A549 (cell line): ENCODE measurements around the gene SAGE1. TPM values are rescaled to one million over a fixed set of nuclear protein-coding genes. Genes with fewer than 3 reads are reported as not detected.

ENCODE experiments used
- ATAC-seq, 2 experiments: fragments of 200-7000 bp in 1 of 2; fragments of >200 bp in 1 of 2; cut with Nextera tagmentation in 1 of 2; cut with Tn5 transposase in 1 of 2; 3 replicates each; pipeline versions ENCODE4 v1.8.0 to v1.9.1; 2018 to 2020; ENCODE audit warnings: mild to moderate bottlenecking in 1 of 2, moderate library complexity in 1 of 2
- CTCF ChIA-PET: fragments of 300-600 bp; sonication (Branson Sonifier 250); formaldehyde crosslinking; extraction: SDS; loops from one replicate; lab custom pipeline; 2021; ENCODE audit warnings: antibody characterized with exemption, inconsistent platforms; lab: Yijun Ruan, JAX
- POLR2A ChIA-PET: fragments of 350-600 bp; formaldehyde crosslinking; extraction: SDS; loops from one replicate; lab custom pipeline; 2021; ENCODE audit warnings: antibody characterized with exemption, inconsistent platforms; lab: Yijun Ruan, JAX
- DNase-seq, 2 experiments: peaks; one replicate each; pipeline versions ENCODE4 v3.0.0 to v3.0.0-alpha.2; 2011 to 2016; ENCODE audit warnings: low read depth in 1 of 2, low spot score in 1 of 2
- FAIRE-seq: peaks from 2 replicates; lab custom pipeline; 2011; peaks lifted over from hg19 to GRCh38; lab: Jason Lieb, UNC
- H3K27ac ChIP-seq, 2 experiments: fragments of >200 bp; sonication (Bioruptor Twin); formaldehyde crosslinking; 3 replicates each; pipeline ENCODE4 v1.5.1; 2016 to 2017
- H3K4me1 ChIP-seq: fragments of >200 bp; sonication (Bioruptor Twin); formaldehyde crosslinking; 3 replicates; pipeline ENCODE4 v1.6.1; 2016
- H3K4me2 ChIP-seq: fragments of >200 bp; sonication (Bioruptor Twin); formaldehyde crosslinking; 3 replicates; pipeline ENCODE4 v1.6.1; 2016
- H3K4me3 ChIP-seq: fragments of >200 bp; sonication (Bioruptor Twin); formaldehyde crosslinking; 3 replicates; pipeline ENCODE4 v1.5.1; 2016
- H3K9me3 ChIP-seq: fragments of >200 bp; sonication (Bioruptor Twin); formaldehyde crosslinking; 3 replicates; pipeline ENCODE4 v1.6.1; 2016
- CBX8 ChIP-seq: fragments of 200-600 bp; sonication (generic); IDR thresholded peaks from 2 replicates; pipeline ENCODE4 v1.6.1; 2016
- EHF ChIP-seq: fragments of 250-450 bp; sonication (Bioruptor Pico); IDR thresholded peaks from 2 replicates; pipeline ENCODE4 v1.5.0; 2020; ENCODE audit warnings: mild to moderate bottlenecking
- EHMT2 ChIP-seq: fragments of 200-600 bp; sonication (generic); IDR thresholded peaks from 2 replicates; pipeline ENCODE4 v1.6.1; 2016; ENCODE audit warnings: antibody characterized with exemption, low read depth, mild to moderate bottlenecking, moderate library complexity
- ELK1 ChIP-seq: fragments of 150-350 bp; IDR thresholded peaks from 2 replicates; pipeline ENCODE4 v1.6.1; 2014; ENCODE audit warnings: low read depth, mild to moderate bottlenecking, low read length
- HDAC2 ChIP-seq: fragments of 200-600 bp; sonication (generic); IDR thresholded peaks from 2 replicates; pipeline ENCODE4 v1.6.1; 2016
- HES2 ChIP-seq: fragments of >200 bp; sonication (Bioruptor Twin); formaldehyde crosslinking; IDR thresholded peaks from 2 replicates; pipeline ENCODE4 v1.6.1; 2016
- HOXA7 ChIP-seq: fragments of 250-450 bp; sonication (Bioruptor Pico); IDR thresholded peaks from 2 replicates; pipeline ENCODE4 v1.5.0; 2020; ENCODE audit warnings: mild to moderate bottlenecking, moderate library complexity
- HOXB5 ChIP-seq: fragments of 250-450 bp; sonication (Bioruptor Pico); IDR thresholded peaks from 2 replicates; pipeline ENCODE4 v1.5.0; 2020; ENCODE audit warnings: mild to moderate bottlenecking, moderate library complexity
- JUN ChIP-seq, 2 experiments: fragments of >200 bp; sonication (Bioruptor Twin); formaldehyde crosslinking; IDR thresholded peaks; 2 replicates in 1 of 2; 3 replicates in 1 of 2; pipeline ENCODE4 v1.6.1; 2016 to 2017
- JUNB ChIP-seq: fragments of >200 bp; sonication (Bioruptor Twin); formaldehyde crosslinking; IDR thresholded peaks from 2 replicates; pipeline ENCODE4 v1.6.1; 2016
- KDM5A ChIP-seq: fragments of 200-600 bp; sonication (generic); IDR thresholded peaks from 2 replicates; pipeline ENCODE4 v1.6.1; 2016; ENCODE audit warnings: antibody characterized with exemption, mild to moderate bottlenecking
- MYC ChIP-seq: IDR thresholded peaks from 2 replicates; pipeline ENCODE4 v1.6.1; 2012; ENCODE audit warnings: mild to moderate bottlenecking, inconsistent platforms, low read length, improper control_type of control experiment, borderline replicate concordance
- POLR2A ChIP-seq: IDR thresholded peaks from 2 replicates; pipeline ENCODE4 v1.6.1; 2012; ENCODE audit warnings: mild to moderate bottlenecking, low read length
- RAD21 ChIP-seq, 2 experiments: fragments of >200 bp in 1 of 2; sonication (Bioruptor Twin) in 1 of 2; formaldehyde crosslinking in 1 of 2; IDR thresholded peaks in 1 of 2; conservative IDR thresholded peaks in 1 of 2; 2 replicates in 1 of 2; 3 replicates in 1 of 2; pipeline ENCODE4 v1.6.1; 2012 to 2018; ENCODE audit warnings: inconsistent platforms in 1 of 2
- RNF2 ChIP-seq: fragments of 200-600 bp; sonication (generic); IDR thresholded peaks from 2 replicates; pipeline ENCODE4 v1.6.1; 2016; ENCODE audit warnings: low read depth, mild to moderate bottlenecking, antibody characterized with exemption, moderate library complexity, borderline replicate concordance
- USF2 ChIP-seq: fragments of 450-650 bp; IDR thresholded peaks from 2 replicates; pipeline ENCODE4 v1.6.1; 2014; ENCODE audit warnings: antibody characterized with exemption
- ZFP36 ChIP-seq: fragments of 450-650 bp; IDR thresholded peaks from 2 replicates; pipeline ENCODE4 v1.6.1; 2014; ENCODE audit warnings: borderline replicate concordance; ENCODE audit not compliant: partially characterized antibody
- WGBS: methylation state at CpG from one replicate; pipeline ENCODE4 v1.1.6; 2017; ENCODE audit errors: missing lambda C conversion rate; 5-methylcytosine and 5-hydroxymethylcytosine counted together
- polyA plus RNA-seq, 4 experiments: library from polyadenylated mRNA; depleted of rRNA in 3 of 4; stranded (reverse); fragments of >200 nt; fragmentation: RNase III in 1 of 4; extraction: RNeasy Plus Mini Kit Qiagen cat#74134 plus additional on column Dnase treatment in 1 of 4; gene quantifications; 2 replicates in 3 of 4; 3 replicates in 1 of 4; pipeline ENCODE4 v1.2.3, GENCODE V29; 2011 to 2017
- TF ChIP-seq, protein P1 (sequence below): fragments of >200 bp; sonication (Bioruptor Twin); formaldehyde crosslinking; IDR thresholded peaks from 3 replicates; pipeline ENCODE4 v1.5.1; 2016

Gene SAGE1
- polyA plus RNA-seq, 2 of the 4 experiments (the other 2 are of a cell fraction), result 0.03 to 0.06 TPM

- peak in 1 of 2 experiments; percentile 37; a peak in 2 of 6 replicates for ATAC-seq
Observed at GRCh38 chrX:135923353-135923752, 29.8 kb downstream of the SAGE1 start.

DNA sequence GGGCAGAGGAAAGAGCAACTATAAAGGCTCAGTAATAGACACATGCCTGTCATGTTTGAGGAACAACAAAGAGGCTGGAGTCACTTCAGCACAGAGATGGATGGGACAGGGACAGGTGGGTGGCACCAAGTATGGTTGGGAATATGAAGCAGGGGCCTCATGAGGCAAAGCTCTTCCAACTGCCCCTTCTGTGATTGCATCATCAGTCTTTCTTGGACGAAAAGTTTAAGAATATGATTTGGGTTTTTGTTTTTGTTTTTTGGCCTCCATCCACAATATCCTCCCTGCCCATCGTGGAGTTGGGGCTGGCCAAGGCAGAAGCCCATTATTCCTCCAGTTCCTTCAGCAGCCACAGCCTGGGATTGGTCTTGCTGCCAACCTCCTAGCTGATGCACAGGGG lies 34.4 kb downstream of the SAGE1 start:
- no peaks in the 10 kb centered on the region for H3K4me1 ChIP-seq
- TF ChIP-seq MYC (no peak), ZFP36 (no peak), HOXA7 (CRISPR knock-in tag) (no peak), POLR2A (no peak), JUNB (no peak), HDAC2 (no peak), EHMT2 (no peak), USF2 (no peak), RAD21 (conservative IDR thresholded peaks at IDR 0.05 in 1 of 2, IDR thresholded peaks at IDR 0.05 in 1 of 2) (no peak), JUN (IDR thresholded peaks at IDR 0.05) (no peak), CBX8 (no peak), ELK1 (no peak), EHF (no peak), RNF2 (no peak), HOXB5 (CRISPR knock-in tag) (no peak), HES2 (no peak), KDM5A (no peak)
- TF ChIP-seq, all 56 proteins: peak for 0
- FAIRE-seq (no peak), DNase-seq (no peak), ATAC-seq (no peak)
- ChIA-PET POLR2A (no interaction called here), CTCF (no interaction called here)
- WGBS, result 2% methylated on average over 2 of the region's 2 CpGs
- no peaks in the 10 kb centered on the region for H3K9me3 ChIP-seq
- H3K4me3 ChIP-seq, result no peak overlapping the region
- H3K4me2 ChIP-seq, result no peak overlapping the region
- no peak overlapping the region for H3K27ac ChIP-seq

More at GRCh38 chrX:135923353-135923752, 29.8 kb downstream of the SAGE1 start:
- DNase-seq (peak; percentile 1 to 4), FAIRE-seq (no peak)
- Histone ChIP-seq H3K27ac (no peak overlapping the region), H3K9me3 (no peaks in the 10 kb centered on the region), H3K4me2 (no peak overlapping the region), H3K4me3 (no peak overlapping the region), H3K4me1 (no peaks in the 10 kb centered on the region)
- ChIA-PET POLR2A (no interaction called here), CTCF (interaction anchor here (0.6 to 1.0 kb wide), 2 partner anchors 12 to 37 kb away, joined by 3 read pairs; no protein-coding TSS in a partner anchor)
- 38% methylated on average over 5 of the region's 5 CpGs for WGBS
- TF ChIP-seq, protein P1, sequence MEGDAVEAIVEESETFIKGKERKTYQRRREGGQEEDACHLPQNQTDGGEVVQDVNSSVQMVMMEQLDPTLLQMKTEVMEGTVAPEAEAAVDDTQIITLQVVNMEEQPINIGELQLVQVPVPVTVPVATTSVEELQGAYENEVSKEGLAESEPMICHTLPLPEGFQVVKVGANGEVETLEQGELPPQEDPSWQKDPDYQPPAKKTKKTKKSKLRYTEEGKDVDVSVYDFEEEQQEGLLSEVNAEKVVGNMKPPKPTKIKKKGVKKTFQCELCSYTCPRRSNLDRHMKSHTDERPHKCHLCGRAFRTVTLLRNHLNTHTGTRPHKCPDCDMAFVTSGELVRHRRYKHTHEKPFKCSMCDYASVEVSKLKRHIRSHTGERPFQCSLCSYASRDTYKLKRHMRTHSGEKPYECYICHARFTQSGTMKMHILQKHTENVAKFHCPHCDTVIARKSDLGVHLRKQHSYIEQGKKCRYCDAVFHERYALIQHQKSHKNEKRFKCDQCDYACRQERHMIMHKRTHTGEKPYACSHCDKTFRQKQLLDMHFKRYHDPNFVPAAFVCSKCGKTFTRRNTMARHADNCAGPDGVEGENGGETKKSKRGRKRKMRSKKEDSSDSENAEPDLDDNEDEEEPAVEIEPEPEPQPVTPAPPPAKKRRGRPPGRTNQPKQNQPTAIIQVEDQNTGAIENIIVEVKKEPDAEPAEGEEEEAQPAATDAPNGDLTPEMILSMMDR, result 0 out of 3 replicates have a peak, but pooled peaks have one; percentile 16
- TF ChIP-seq HES2, result no peak
